Fibroblast of mammary gland (primary cell): ENCODE measurements around the gene GJB5.

Experiments used
- DNase-seq: peaks from one replicate; pipeline ENCODE4 v3.0.0-alpha.2; 2010; ENCODE audit warnings: low read depth
- H3K4me3 ChIP-seq: 2 replicates; pipeline ENCODE4 v1.5.1; 2011; ENCODE audit warnings: low read depth, mild to moderate bottlenecking, low read length, moderate library complexity; ENCODE audit not compliant: control insufficient read depth
- TF ChIP-seq, protein P1 (sequence below): conservative IDR thresholded peaks from 2 replicates; pipeline ENCODE4 v1.5.1; 2011; ENCODE audit warnings: low read depth, low read length, inconsistent platforms; ENCODE audit not compliant: control insufficient read depth, insufficient read depth

GJB5 gene

DNA sequence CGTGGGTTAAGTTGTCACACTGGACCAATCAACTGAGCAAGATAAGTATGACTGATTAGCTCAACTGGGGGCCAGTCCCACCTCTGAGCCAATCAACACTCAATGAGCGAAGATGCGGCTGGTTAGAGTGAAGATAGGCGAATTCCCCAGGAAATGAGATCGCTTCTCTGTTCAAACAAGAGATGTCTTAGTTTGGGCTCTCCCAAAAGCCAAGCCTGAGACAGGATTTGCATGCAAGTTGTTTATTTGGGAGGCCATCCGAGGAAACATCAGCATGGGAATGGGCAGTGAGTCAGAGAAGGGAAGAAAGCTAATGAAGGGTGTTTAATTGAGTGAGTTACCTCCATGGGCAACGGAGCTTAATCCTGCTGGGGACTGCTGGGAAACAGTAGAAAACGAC lies 4.9 kb upstream of the GJB5 start:
- no peak overlapping the region for H3K4me3 ChIP-seq
- DNase-seq, result no peak
- TF ChIP-seq, protein P1, sequence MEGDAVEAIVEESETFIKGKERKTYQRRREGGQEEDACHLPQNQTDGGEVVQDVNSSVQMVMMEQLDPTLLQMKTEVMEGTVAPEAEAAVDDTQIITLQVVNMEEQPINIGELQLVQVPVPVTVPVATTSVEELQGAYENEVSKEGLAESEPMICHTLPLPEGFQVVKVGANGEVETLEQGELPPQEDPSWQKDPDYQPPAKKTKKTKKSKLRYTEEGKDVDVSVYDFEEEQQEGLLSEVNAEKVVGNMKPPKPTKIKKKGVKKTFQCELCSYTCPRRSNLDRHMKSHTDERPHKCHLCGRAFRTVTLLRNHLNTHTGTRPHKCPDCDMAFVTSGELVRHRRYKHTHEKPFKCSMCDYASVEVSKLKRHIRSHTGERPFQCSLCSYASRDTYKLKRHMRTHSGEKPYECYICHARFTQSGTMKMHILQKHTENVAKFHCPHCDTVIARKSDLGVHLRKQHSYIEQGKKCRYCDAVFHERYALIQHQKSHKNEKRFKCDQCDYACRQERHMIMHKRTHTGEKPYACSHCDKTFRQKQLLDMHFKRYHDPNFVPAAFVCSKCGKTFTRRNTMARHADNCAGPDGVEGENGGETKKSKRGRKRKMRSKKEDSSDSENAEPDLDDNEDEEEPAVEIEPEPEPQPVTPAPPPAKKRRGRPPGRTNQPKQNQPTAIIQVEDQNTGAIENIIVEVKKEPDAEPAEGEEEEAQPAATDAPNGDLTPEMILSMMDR, result no peak

DNA sequence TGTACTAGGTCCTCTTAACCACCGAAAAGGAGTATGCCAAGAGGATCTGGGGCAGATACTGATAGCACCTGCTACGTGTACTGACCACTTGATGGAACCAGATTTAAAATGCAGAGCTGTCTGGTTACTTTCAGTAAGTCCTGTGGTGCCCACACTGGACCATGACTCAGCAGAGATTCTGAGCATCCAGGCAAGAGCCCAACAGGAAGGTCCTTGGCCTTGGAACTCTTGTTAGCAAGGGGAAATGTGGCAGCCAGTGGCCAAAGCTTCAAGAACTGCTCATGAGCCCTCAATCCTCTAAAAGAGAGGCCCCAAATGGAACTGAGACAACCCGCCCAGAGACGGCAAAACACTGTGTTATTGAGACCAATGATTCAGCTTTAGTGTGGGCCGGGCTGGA lies 4.2 kb upstream of the GJB5 start:
- TF ChIP-seq, protein P1, result no peak
- no peak for DNase-seq

DNA sequence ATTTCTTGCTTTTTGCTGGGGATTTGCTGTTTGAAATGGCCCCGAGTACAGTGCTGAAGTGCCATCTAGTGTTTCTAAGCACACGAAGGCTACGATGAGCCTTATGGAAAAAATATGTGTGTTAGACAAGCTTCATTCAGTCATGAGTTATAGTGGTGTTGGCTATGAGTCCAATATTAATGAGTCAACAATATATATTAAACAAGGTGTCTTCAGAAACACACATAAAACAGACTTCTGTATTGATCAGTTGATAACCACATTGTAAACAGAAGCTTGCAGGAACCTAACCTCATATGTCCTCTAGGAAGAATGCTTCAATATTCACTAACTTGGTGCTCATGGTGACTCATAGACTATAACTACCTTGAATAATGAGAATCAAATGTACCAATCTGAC lies 1.7 kb upstream of the GJB5 start:
- H3K4me3 ChIP-seq, result no peak overlapping the region
- TF ChIP-seq, protein P1, result no peak
- DNase-seq, result no peak

More for the DNA sequence above, 4.2 kb upstream of the GJB5 start:
- no peak overlapping the region for H3K4me3 ChIP-seq

DNA sequence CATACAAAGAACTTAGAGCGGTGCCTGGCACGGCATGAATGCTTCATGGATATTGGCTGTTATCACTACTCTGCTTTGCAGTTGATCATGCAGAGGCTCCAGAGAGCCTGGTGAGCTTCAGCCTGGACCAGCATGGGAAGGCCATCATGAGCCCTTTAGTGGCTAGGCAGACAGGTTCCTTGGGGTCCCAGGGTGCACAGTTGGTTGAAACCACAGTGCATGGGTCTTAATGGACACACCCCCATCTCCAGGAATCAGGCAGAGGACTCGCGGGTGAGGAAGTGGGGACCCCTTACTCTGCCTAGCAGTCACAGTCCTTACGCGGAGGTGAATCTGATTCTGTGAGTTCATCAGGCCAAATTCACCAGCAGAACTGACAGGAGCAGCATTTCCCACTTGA lies 1.1 kb downstream of the GJB5 start:
- TF ChIP-seq, protein P1, result no peak

DNA sequence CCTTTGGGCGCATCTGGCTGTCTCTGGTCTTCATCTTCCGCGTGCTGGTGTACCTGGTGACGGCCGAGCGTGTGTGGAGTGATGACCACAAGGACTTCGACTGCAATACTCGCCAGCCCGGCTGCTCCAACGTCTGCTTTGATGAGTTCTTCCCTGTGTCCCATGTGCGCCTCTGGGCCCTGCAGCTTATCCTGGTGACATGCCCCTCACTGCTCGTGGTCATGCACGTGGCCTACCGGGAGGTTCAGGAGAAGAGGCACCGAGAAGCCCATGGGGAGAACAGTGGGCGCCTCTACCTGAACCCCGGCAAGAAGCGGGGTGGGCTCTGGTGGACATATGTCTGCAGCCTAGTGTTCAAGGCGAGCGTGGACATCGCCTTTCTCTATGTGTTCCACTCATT lies 2.5 kb downstream of the GJB5 start:
- no peak for DNase-seq
- H3K4me3 ChIP-seq, result no peak overlapping the region
- TF ChIP-seq, protein P1, result no peak

More for the DNA sequence above, 1.1 kb downstream of the GJB5 start:
- H3K4me3 ChIP-seq, result no peak overlapping the region
- DNase-seq, result no peak

DNA sequence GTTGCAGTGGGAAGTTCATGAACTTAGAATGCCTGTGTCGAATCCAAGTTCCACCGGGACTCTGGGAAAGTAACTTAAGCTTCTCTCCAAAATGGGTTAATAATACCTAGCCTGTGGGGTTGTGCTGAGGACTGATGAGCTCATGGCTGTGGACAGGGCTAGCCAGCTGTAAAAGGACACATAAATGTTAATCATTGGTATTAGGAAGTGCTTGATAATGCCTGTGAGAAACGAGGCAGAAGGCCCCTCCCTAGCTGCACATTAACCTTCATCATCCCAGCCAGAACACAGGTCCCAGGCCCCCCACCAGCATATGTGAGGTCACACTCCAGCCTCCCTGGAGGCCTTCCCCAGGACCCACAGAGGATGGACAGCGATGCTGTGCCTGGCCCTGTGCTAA lies 3.9 kb downstream of the GJB5 start:
- H3K4me3 ChIP-seq, result no peak overlapping the region
- DNase-seq, result no peak
- TF ChIP-seq, protein P1, result no peak

DNA sequence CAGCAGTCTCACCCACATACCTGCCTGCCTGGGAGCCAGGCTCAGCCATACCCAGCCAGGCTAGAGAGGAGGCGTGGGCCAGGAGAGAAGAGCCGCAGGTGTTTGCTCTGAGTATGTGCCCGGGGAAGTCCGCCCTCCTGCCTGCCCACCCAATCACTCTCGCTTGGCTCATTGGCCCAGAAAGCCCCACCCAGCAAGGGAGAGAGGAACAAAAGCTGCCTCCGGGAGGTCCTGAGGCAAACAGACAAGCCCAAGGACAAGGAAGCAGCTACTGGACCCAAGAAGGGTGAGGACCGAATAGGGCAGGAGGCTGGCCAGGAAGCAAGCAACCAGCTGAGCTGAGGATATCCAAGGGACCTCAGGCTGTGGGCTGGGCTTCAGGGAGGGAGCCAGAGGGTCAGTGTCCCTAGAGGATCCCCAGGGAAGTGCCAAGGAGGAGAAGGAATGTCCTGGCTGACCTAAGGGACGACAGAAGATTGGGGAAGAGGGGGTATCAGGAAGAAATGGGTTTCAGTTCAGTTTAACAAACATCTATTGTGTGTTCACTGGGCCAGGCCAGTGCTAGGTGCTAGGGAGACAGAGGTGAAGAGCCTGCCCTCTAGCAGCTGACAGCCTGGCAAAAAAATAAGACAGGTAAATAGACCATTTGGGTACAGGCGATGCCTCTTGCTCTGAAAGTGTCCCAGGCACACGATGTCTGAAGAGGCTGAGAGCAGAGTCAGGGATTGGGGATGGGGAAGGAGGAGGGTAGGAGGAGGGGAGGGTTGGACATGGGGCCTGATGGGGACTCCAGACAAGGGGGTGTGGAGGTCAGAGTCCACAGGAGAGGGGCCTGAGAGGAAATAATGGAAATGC lies 4.9 kb downstream of the GJB5 start, which contains the start of gene GJB4:
GJB4 (plus strand) TSS at position 238 of the 855 bp plus-strand sequence. CDS start 1,515 bp downstream, outside the sequence.
- no peak within 1 kb of the TSS for H3K4me3 ChIP-seq
- TF ChIP-seq, protein P1, result no peak
- DNase-seq, result no peak
